Measurements from ENCODE around the gene APOBEC3C. TPM values are rescaled to one million over a fixed set of nuclear protein-coding genes. Genes with fewer than 3 reads are reported as not detected.
"Not testable (repeated sequence)": the region's sequence is repeated elsewhere in the genome, so short reads cannot be mapped to it uniquely, and the experiment has no call there.

Gene APOBEC3C
- total RNA-seq, 1 experiment from 2014 or later = 8.2 TPM

- DNase-seq (ENCODE audit: low spot score) = peak; percentile 94
These were observed 31.8 kb upstream of the APOBEC3C start, which contains the start of gene APOBEC3B for GRCh38 chr22:38981992-38982927. APOBEC3B (plus strand) TSS chr22:38982347; CDS start chr22:38982454, 107 bp downstream.

GRCh38 chr22:38984224-38984623 is 29.8 kb upstream of the APOBEC3C start:
- no peak for DNase-seq (ENCODE audit: low spot score)

GRCh38 chr22:38984784-38985757 is 29.0 kb upstream of the APOBEC3C start:
- peak; percentile 82 for DNase-seq (ENCODE audit: low spot score)

GRCh38 chr22:38986629-38987028 is 27.4 kb upstream of the APOBEC3C start:
- DNase-seq (ENCODE audit: low spot score) = no peak

- DNase-seq (ENCODE audit: low spot score) = no peak
These were observed 26.7 kb upstream of the APOBEC3C start for GRCh38 chr22:38987171-38987895.

- DNase-seq (ENCODE audit: low spot score) = no peak
These were observed 24.6 kb upstream of the APOBEC3C start for GRCh38 chr22:38989466-38989865.

- DNase-seq (ENCODE audit: low spot score) = not testable (repeated sequence)
These were observed 21.1 kb upstream of the APOBEC3C start for GRCh38 chr22:38992871-38993371.

- DNase-seq (ENCODE audit: low spot score) = no peak
These were observed 18.0 kb upstream of the APOBEC3C start for GRCh38 chr22:38996105-38996504.

- DNase-seq (ENCODE audit: low spot score) = no peak
These were observed 16.5 kb upstream of the APOBEC3C start for GRCh38 chr22:38997518-38997917.

GRCh38 chr22:39003165-39003638 is 10.9 kb upstream of the APOBEC3C start:
- DNase-seq (ENCODE audit: low spot score) = peak; percentile 76

- no peak for DNase-seq (ENCODE audit: low spot score)
These were observed 6.9 kb upstream of the APOBEC3C start for GRCh38 chr22:39007177-39007576.

- DNase-seq (ENCODE audit: low spot score) = not testable (repeated sequence)
These were observed 5.7 kb upstream of the APOBEC3C start for GRCh38 chr22:39008271-39008850.

- DNase-seq (ENCODE audit: low spot score) = no peak
These were observed 3.1 kb upstream of the APOBEC3C start for GRCh38 chr22:39010946-39011345.

GRCh38 chr22:39012533-39013511 is 1.2 kb upstream of the APOBEC3C start:
- DNase-seq (ENCODE audit: low spot score) = no peak

GRCh38 chr22:39013561-39013941 is 506 bp upstream of the APOBEC3C start:
- not testable (repeated sequence) for DNase-seq (ENCODE audit: low spot score)

GRCh38 chr22:39014723-39015121 is 665 bp downstream of the APOBEC3C start:
- DNase-seq (ENCODE audit: low spot score) = peak; percentile 1

GRCh38 chr22:39016592-39016991 is 2.5 kb downstream of the APOBEC3C start:
- no peak for DNase-seq (ENCODE audit: low spot score)

- no peak for DNase-seq (ENCODE audit: low spot score)
These were observed 3.7 kb downstream of the APOBEC3C start for GRCh38 chr22:39017596-39018365.
